ENCODE data around the gene LRP8.

Gene LRP8

GRCh38 chr1:53280496-53280895 is 47.4 kb downstream of the LRP8 start:
- no peak for DNase-seq

DNA sequence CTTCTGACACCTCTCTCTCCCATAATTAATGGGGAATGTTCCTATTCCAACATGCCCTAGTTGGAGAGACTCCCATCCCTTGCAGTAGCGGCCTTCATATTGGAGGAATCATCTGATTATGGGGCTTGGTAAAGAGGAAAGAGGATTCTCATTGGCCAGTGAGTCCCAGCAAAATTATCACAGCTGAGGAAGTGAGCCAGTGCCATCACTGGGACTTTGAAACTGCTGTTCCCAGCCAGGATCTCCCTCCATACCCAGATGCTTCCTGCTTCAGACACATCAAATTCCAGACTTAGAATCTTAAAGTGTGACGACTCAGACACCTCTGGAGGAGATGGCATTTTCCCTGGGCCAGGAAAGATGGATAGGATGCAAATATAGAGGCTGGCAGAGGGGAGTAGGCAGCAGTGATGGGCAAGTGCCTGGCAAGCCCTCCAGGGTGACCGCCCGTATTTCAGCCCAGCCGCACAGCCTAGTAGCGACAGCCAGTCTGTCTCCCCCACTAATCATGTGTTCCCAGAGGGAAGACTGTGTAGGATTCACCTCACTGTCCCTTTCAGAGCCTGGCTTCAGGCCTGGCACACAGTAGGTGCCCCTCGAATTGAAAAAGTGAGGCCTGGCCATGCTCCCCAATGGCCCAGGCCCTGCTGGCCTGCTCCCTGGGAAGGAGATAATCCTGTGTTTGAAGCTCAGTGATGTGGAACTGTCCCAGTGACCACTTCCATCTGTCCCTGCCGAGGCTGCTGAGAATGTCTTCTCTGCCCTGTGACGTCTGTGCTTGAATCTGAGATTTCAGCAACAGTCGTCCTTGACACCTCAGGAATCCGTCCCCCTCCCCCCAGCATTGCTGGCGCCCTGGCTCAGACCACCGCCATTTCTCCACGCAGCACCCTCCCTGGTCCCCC is 48.3 kb downstream of the LRP8 start:
- no peak for DNase-seq

- DNase-seq: peak; percentile 37 to 57 (median 53)
Measured at GRCh38 chr1:53278298-53278725, 49.6 kb downstream of the LRP8 start.

- DNase-seq: no peak
Measured at GRCh38 chr1:53277326-53277725, 50.5 kb downstream of the LRP8 start.

- DNase-seq: no peak
Measured at GRCh38 chr1:53276902-53277281, 51.0 kb downstream of the LRP8 start.

GRCh38 chr1:53276153-53276901 is 51.5 kb downstream of the LRP8 start:
- no peak for DNase-seq

- no peak for DNase-seq
Measured at GRCh38 chr1:53275566-53275965, 52.3 kb downstream of the LRP8 start.

DNA sequence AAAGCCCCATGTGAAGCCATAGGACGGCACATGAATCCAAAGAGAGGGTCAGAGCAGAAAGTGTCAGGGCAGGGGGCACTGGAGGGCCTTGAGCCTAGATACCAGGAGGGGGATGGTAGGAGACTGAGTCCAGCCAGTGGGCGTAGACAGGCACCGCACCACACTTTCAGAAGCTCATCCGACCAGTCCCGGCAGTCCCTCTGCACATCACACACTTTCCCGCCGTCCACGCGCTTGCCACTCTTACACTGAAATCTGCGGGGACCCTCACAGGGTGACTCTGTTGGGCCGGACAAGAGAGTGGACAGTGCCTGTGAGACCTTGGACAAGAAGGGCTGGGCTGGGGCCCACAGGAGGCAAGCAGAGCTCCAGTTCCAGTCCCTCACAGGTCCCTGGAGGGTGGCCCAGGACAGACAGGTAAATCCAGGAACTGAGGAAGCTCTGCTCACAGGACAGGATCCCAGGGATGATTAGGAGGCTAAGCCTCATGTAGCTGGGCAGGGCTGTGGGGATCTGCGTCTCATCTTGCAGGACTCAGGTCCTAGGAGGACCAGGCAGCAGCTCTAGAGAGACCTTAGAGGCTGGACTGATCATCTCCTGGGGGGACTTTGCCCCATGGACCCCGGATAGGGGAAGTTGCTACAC is 53.2 kb downstream of the LRP8 start:
- no peak for DNase-seq

GRCh38 chr1:53274026-53274425 is 53.8 kb downstream of the LRP8 start:
- DNase-seq: no peak

- DNase-seq: no peak
Measured at GRCh38 chr1:53273526-53273925, 54.3 kb downstream of the LRP8 start.

DNA sequence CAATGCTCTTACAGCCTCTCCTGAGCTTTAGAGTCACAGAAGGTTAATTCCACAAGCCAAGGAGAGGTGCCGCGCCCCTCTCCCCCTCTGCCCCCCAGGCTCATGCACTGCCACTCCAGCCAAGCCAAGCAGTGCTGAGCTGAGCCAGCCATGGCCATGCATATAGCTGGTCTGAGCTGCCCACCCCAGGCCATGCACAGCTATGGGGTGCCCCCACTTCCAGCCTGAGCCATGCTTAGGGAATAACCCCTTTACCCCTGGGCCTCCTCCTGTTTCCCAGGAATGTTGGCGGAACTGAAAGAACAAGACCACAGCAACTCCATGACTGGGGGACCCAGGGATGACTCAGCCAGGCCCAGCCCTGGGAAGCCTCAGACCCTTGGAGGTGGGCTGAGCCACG is 55.5 kb downstream of the LRP8 start:
- DNase-seq: no peak

- DNase-seq: no peak
Measured at GRCh38 chr1:53271446-53272090, 56.3 kb downstream of the LRP8 start.

DNA sequence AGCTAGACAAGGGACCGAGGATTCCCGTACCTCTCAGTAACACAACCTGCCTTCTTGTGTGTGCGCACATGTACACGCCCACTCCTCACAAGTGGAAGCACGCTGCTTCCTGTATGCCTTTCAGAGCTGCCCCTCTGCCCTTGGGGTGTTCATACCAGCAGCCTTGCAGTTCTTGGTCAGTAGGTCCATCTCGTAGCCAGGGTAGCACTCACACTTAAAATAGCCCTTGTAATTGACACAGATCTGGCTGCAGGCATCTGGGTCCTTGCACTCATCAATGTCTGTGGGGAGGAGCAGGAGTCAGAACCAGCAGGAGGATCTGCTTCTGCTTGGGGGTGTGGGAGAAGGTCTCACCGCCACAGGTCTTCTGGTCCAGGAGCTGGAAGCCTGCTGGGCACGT is 57.0 kb downstream of the LRP8 start:
- DNase-seq: no peak

DNA sequence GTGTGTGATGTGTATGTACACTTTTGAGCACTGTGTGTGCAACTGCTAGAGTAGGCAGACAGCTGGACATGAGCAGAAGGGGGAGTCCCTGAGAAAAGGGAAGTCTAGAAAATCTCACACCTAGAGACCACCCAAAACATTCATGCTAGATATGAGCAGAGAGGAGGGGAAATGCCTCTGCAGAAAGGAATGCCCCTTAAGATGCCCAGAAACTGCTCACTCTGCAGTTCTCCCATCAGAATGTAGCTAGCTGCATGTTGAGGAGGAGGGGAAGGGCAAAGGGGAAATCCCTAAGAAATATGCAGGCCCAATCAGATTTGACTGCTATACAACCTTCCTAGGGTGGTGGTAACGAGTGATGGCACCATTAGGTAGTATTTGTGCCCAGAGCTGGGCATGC is 57.8 kb downstream of the LRP8 start:
- no peak for DNase-seq

GRCh38 chr1:53267761-53268160 is 60.1 kb downstream of the LRP8 start:
- DNase-seq: no peak

- no peak for DNase-seq
Measured at GRCh38 chr1:53266038-53266437, 61.8 kb downstream of the LRP8 start.

DNA sequence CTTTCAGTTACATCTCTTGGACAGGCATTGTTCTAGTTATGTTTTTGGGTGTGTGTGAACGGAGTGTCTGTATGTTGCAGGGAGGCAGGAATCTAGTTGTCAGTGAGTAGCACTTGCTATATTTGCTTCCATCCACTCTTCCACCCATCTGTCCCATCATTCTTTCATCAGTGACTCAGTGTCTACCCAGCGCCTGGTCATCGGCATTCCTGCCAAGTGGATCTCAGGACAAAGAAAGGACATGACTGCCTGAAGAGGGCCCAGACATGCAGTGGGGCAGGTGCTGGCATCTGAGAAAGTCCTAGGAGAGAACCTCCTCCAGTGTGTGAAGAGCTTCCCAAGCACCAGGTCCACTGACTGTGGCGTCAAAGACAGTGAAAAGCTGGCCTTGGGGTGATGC is 62.3 kb downstream of the LRP8 start:
- DNase-seq: no peak

DNA sequence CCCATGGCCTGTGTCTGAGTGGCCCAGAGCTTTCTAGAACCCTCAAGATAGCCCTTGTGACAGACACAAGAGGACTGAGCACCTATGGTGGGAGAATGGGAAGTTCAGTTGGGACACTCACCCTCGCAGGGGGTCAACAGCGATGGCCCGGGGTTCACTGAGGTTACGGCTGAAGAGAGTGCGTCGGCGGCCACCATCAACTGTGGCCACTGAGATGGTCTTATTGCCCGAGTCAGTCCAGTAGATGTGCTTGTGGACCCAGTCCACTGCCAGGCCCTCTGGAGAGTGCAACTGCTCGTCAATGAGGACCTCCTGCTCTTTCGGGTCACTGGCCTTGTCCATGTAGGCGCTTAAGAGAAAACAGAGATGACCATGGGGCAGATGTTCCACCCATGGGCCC is 63.8 kb downstream of the LRP8 start:
- DNase-seq: no peak

DNA sequence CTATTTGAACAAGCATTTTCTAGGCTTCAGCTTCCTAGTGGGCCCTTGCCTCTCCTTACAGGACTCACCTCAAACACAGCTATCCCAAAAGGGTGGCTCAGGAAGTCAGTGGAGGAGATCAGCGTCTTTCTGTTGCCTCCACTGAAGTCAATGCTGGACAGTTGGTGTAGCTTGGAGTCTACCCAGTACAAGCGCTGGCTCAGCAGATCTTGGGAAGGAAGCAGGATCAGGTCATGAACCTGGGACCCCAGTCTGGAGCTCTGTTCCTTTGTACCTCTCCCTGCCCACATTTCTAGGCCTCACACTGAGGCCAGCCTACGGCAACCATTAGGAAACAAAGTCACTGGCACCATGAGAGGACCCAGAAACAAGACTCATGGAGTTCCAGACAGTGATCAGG is 65.9 kb downstream of the LRP8 start:
- DNase-seq: no peak

- no peak for DNase-seq
Measured at GRCh38 chr1:53260631-53261247, 67.1 kb downstream of the LRP8 start.

GRCh38 chr1:53259932-53260331 is 67.9 kb downstream of the LRP8 start:
- DNase-seq: no peak

GRCh38 chr1:53258216-53258615 is 69.7 kb downstream of the LRP8 start:
- no peak for DNase-seq
